ENCODE results near the gene THRAP3. TPM values are rescaled to one million over a fixed set of nuclear protein-coding genes. Genes with fewer than 3 reads are reported as not detected.

Gene THRAP3
- total RNA-seq, 1 experiment from 2014 or later, result 97.5 TPM

- Mint-ChIP-seq H3K36me3 (ENCODE audit: insufficient read depth, unreplicated experiment) (peaks cover 34% of the 10 kb centered on the region), H3K9me3 (ENCODE audit: low read depth, unreplicated experiment) (no peaks in the 10 kb centered on the region), H3K4me3 (ENCODE audit: low read depth, unreplicated experiment) (no peak overlapping the region), H3K4me1 (ENCODE audit: low read depth, unreplicated experiment) (peaks cover 14% of the 10 kb centered on the region), H3K27me3 (ENCODE audit: unreplicated experiment) (peaks cover 8% of the 10 kb centered on the region), H3K27ac (ENCODE audit: unreplicated experiment) (peak overlapping the region; percentile 20)
- no peak for TF ChIP-seq CTCF (IDR thresholded peaks at IDR 0.05; ENCODE audit: unreplicated experiment)
- intact Hi-C loops (cut with micrococcal nuclease; ENCODE audit: unreplicated experiment), result no loop called here
- DNase-seq, result peak; percentile 35
- no TSS peak for BruUV-seq (replicated peaks)
- CTCF ChIA-PET, result no interaction called here
These were observed 102.3 kb downstream of the THRAP3 start for GRCh38 chr1:36326499-36326898.

GRCh38 chr1:36327421-36328087 lies 103.3 kb downstream of the THRAP3 start:
- Mint-ChIP-seq H3K4me3 (ENCODE audit: low read depth, unreplicated experiment) (no peak overlapping the region), H3K27me3 (ENCODE audit: unreplicated experiment) (peaks cover 18% of the 10 kb centered on the region), H3K27ac (ENCODE audit: unreplicated experiment) (no peak overlapping the region), H3K4me1 (ENCODE audit: low read depth, unreplicated experiment) (peaks cover 14% of the 10 kb centered on the region), H3K36me3 (ENCODE audit: insufficient read depth, unreplicated experiment) (peaks cover 29% of the 10 kb centered on the region), H3K9me3 (ENCODE audit: low read depth, unreplicated experiment) (no peaks in the 10 kb centered on the region)
- DNase-seq, result no peak
- intact Hi-C loops (cut with micrococcal nuclease; ENCODE audit: unreplicated experiment), result no loop called here
- CTCF ChIA-PET, result no interaction called here
- no peak for TF ChIP-seq CTCF (IDR thresholded peaks at IDR 0.05; ENCODE audit: unreplicated experiment)
- BruUV-seq (replicated peaks), result no TSS peak

- no TSS peak for BruUV-seq (replicated peaks)
- Mint-ChIP-seq H3K4me3 (ENCODE audit: low read depth, unreplicated experiment) (no peak overlapping the region), H3K4me1 (ENCODE audit: low read depth, unreplicated experiment) (peaks cover 14% of the 10 kb centered on the region), H3K27me3 (ENCODE audit: unreplicated experiment) (peaks cover 24% of the 10 kb centered on the region), H3K27ac (ENCODE audit: unreplicated experiment) (no peak overlapping the region), H3K36me3 (ENCODE audit: insufficient read depth, unreplicated experiment) (peaks cover 29% of the 10 kb centered on the region), H3K9me3 (ENCODE audit: low read depth, unreplicated experiment) (no peaks in the 10 kb centered on the region)
- no peak for DNase-seq
- no peak for TF ChIP-seq CTCF (IDR thresholded peaks at IDR 0.05; ENCODE audit: unreplicated experiment)
- CTCF ChIA-PET, result no interaction called here
- intact Hi-C loops (cut with micrococcal nuclease; ENCODE audit: unreplicated experiment), result no loop called here
These were observed 103.8 kb downstream of the THRAP3 start for GRCh38 chr1:36328088-36328480.

GRCh38 chr1:36328713-36329112 lies 104.5 kb downstream of the THRAP3 start:
- intact Hi-C loops (cut with micrococcal nuclease; ENCODE audit: unreplicated experiment), result no loop called here
- TF ChIP-seq CTCF (IDR thresholded peaks at IDR 0.05; ENCODE audit: unreplicated experiment), result no peak
- H3K4me3 Mint-ChIP-seq (ENCODE audit: low read depth, unreplicated experiment), result no peak overlapping the region
- peaks cover 14% of the 10 kb centered on the region for H3K4me1 Mint-ChIP-seq (ENCODE audit: low read depth, unreplicated experiment)
- DNase-seq, result no peak
- no peak overlapping the region for H3K27ac Mint-ChIP-seq (ENCODE audit: unreplicated experiment)
- no TSS peak for BruUV-seq (replicated peaks)
- H3K36me3 Mint-ChIP-seq (ENCODE audit: insufficient read depth, unreplicated experiment), result peaks cover 27% of the 10 kb centered on the region
- peaks cover 25% of the 10 kb centered on the region for H3K27me3 Mint-ChIP-seq (ENCODE audit: unreplicated experiment)
- CTCF ChIA-PET, result no interaction called here
- H3K9me3 Mint-ChIP-seq (ENCODE audit: low read depth, unreplicated experiment), result no peaks in the 10 kb centered on the region

All from Calu3 (cell line).